Naive thymus-derived CD8-positive, alpha-beta T cell (primary cell): ENCODE data around the gene HDHD3. TPM values are rescaled to one million over a fixed set of nuclear protein-coding genes. Genes with fewer than 3 reads are reported as not detected.

Experiments used
- ATAC-seq, 2 donors: fragments of 150-1000 bp; cut with Tn5 transposase in 1 of 2; sonication (Bioruptor Pico), chemical (Tn5 transposase) in 1 of 2; 1 replicate in 1 of 2; 2 replicates in 1 of 2; pipeline ENCODE4 v1.10.0; 2021; ENCODE audit warnings: mild to moderate bottlenecking in 2 of 2, moderate library complexity in 2 of 2
- POLR2A ChIA-PET: fragments of 350-600 bp; sonication (Branson Sonifier 250); formaldehyde crosslinking; loops from one replicate; lab custom pipeline; 2021; ENCODE audit warnings: antibody characterized with exemption; lab: Charles Lee
- DNase-seq, 10 donors: peaks; one replicate each; pipeline versions ENCODE4 v3.0.0 to v3.0.0-alpha.2; 2020 to 2022
- H3K27ac Mint-ChIP-seq, 10 donors: one replicate each; pipeline ENCODE4 v1.8.0; 2020 to 2022; ENCODE audit warnings: mild to moderate bottlenecking in 10 of 10, mixed read lengths in 10 of 10, moderate library complexity in 4 of 10, inconsistent platforms in 1 of 10
- H3K27me3 Mint-ChIP-seq, 5 donors: one replicate each; pipeline ENCODE4 v1.8.0; 2021 to 2022; ENCODE audit warnings: mixed read lengths in 5 of 5
- H3K36me3 Mint-ChIP-seq, 3 donors: one replicate each; pipeline ENCODE4 v1.8.0; 2020 to 2022; ENCODE audit warnings: mixed read lengths in 3 of 3, mild to moderate bottlenecking in 2 of 3, inconsistent platforms in 1 of 3
- H3K4me1 Mint-ChIP-seq, 4 donors: one replicate each; pipeline ENCODE4 v1.8.0; 2021 to 2022; ENCODE audit warnings: mixed read lengths in 4 of 4
- H3K4me3 Mint-ChIP-seq, 10 donors: one replicate each; pipeline ENCODE4 v1.8.0; 2020 to 2022; ENCODE audit warnings: mild to moderate bottlenecking in 10 of 10, mixed read lengths in 10 of 10, moderate library complexity in 6 of 10, inconsistent platforms in 1 of 10
- H3K9me3 Mint-ChIP-seq, 9 donors: one replicate each; pipeline ENCODE4 v1.8.0; 2020 to 2022; ENCODE audit warnings: mixed read lengths in 9 of 9, mild to moderate bottlenecking in 3 of 9, inconsistent platforms in 1 of 9, moderate library complexity in 1 of 9
- polyA plus RNA-seq, 3 donors: library from polyadenylated mRNA; unstranded; fragments of 300-500 nt; fragmentation: Illumina TruSeq; gene quantifications; one replicate each; pipeline ENCODE4 v1.2.3, GENCODE V29; 2021
- total RNA-seq, 8 experiments: library from RNA in 2 of 8; stranded (reverse) in 2 of 8; gene quantifications; one replicate each; pipeline ENCODE4 v1.2.3 and lab custom pipeline; 2021 to 2026

Gene HDHD3
- total and polyA plus RNA-seq, 5 experiments from 2014 or later, result 24.1 to 45.2 (median 26.5) TPM

- Mint-ChIP-seq H3K36me3 (no peaks in the 10 kb centered on the region), H3K9me3 (no peaks in the 10 kb centered on the region), H3K27ac (peak overlapping the region; percentile 18 to 87 (median 65)), H3K27me3 (peaks cover 0 to 9% (median 0%) of the 10 kb centered on the region in 5 donors), H3K4me3 (peak overlapping the region; percentile 2 to 95 (median 74)), H3K4me1 (peaks cover 16 to 48% (median 31%) of the 10 kb centered on the region in 4 donors)
- ATAC-seq (peak; percentile 23 to 34), DNase-seq (peak in 3 of 10 donors; percentile 29 to 46 (median 34))
- POLR2A ChIA-PET, result interaction anchor here (1.5 to 2.8 kb wide), 2 partner anchors 8 to 35 kb away, joined by 6 to 23 read pairs; partner anchors contain the start of genes BSPRY and HDHD3
Observed at GRCh38 chr9:113341712-113342410, 34.9 kb downstream of the HDHD3 start.

GRCh38 chr9:113340011-113340699, 36.6 kb downstream of the HDHD3 start, which contains the start of gene WDR31:
WDR31 (minus strand) TSS chr9:113340275; CDS start chr9:113332022, 8,253 bp downstream.
- Mint-ChIP-seq H3K27ac (peak within 1 kb of the TSS; percentile 9 to 91 (median 69)), H3K4me1 (peaks cover 16 to 48% (median 31%) of the 10 kb centered on the region in 4 donors)
- ATAC-seq, result peak; percentile 89 to 93

GRCh38 chr9:113337714-113338113, 39.1 kb downstream of the HDHD3 start:
- no peaks in the 10 kb centered on the region for H3K36me3 Mint-ChIP-seq
- DNase-seq (no peak), ATAC-seq (no peak)
- no peaks in the 10 kb centered on the region for H3K9me3 Mint-ChIP-seq
- H3K4me1 Mint-ChIP-seq, result peaks cover 12 to 36% (median 26%) of the 10 kb centered on the region in 4 donors
- H3K27ac Mint-ChIP-seq, result no peak overlapping the region
- POLR2A ChIA-PET, result interaction anchor here (0.7 to 1.1 kb wide), 2 partner anchors 27 to 72 kb away, joined by 4 to 5 read pairs; partner anchors contain the start of gene POLE3
- H3K4me3 Mint-ChIP-seq, result no peak overlapping the region
- H3K27me3 Mint-ChIP-seq, result peaks cover 0 to 9% (median 0%) of the 10 kb centered on the region in 5 donors

More at GRCh38 chr9:113340011-113340699, 36.6 kb downstream of the HDHD3 start, which contains the start of gene WDR31:
- POLR2A ChIA-PET, result interaction anchor here (0.7 to 2.8 kb wide), 9 partner anchors 9 to 202 kb away, joined by 3 to 23 read pairs (median 5); partner anchors contain the start of genes ALAD, BSPRY, C9orf43 and CDC26
- Mint-ChIP-seq H3K4me3 (peak within 1 kb of the TSS; percentile 66 to 95 (median 88)), H3K9me3 (no peaks in the 10 kb centered on the region), H3K27me3 (peaks cover 0 to 9% (median 0%) of the 10 kb centered on the region in 5 donors), H3K36me3 (no peaks in the 10 kb centered on the region)
- peak; percentile 57 to 79 (median 72) for DNase-seq

GRCh38 chr9:113331780-113332179, 45.0 kb downstream of the HDHD3 start:
- no peak for ATAC-seq
- Mint-ChIP-seq H3K36me3 (no peaks in the 10 kb centered on the region), H3K9me3 (no peaks in the 10 kb centered on the region), H3K4me3 (no peak overlapping the region), H3K4me1 (no peaks in the 10 kb centered on the region), H3K27me3 (no peaks in the 10 kb centered on the region), H3K27ac (no peak overlapping the region)
- DNase-seq, result no peak
- POLR2A ChIA-PET, result no interaction called here

GRCh38 chr9:113328045-113328782, 48.6 kb downstream of the HDHD3 start:
- POLR2A ChIA-PET, result interaction anchor here (1.1 kb wide), 1 partner anchor 20 kb away, joined by 3 read pairs; no protein-coding TSS in a partner anchor
- Mint-ChIP-seq H3K36me3 (no peaks in the 10 kb centered on the region), H3K9me3 (no peaks in the 10 kb centered on the region), H3K4me1 (no peaks in the 10 kb centered on the region), H3K27me3 (no peaks in the 10 kb centered on the region), H3K27ac (peak overlapping the region in 1 of 10 donors; percentile 1), H3K4me3 (no peak overlapping the region)
- DNase-seq, result no peak
- ATAC-seq, result no peak

GRCh38 chr9:113326230-113326629, 50.6 kb downstream of the HDHD3 start:
- H3K36me3 Mint-ChIP-seq, result no peaks in the 10 kb centered on the region
- no peaks in the 10 kb centered on the region for H3K4me1 Mint-ChIP-seq
- DNase-seq (no peak), ATAC-seq (no peak)
- POLR2A ChIA-PET, result no interaction called here
- no peak overlapping the region for H3K27ac Mint-ChIP-seq
- no peaks in the 10 kb centered on the region for H3K27me3 Mint-ChIP-seq
- H3K9me3 Mint-ChIP-seq, result no peaks in the 10 kb centered on the region
- H3K4me3 Mint-ChIP-seq, result no peak overlapping the region

Other genes starting within 250 kb of the HDHD3 start
- gene SLC31A2, start 226.0 kb downstream of the HDHD3 start, total RNA-seq, result 1 to 10 TPM; 3.9 to 4.8 TPM
- 1 to 10 TPM; 2.1 to 3.5 (median 3.0) TPM for gene SLC31A2, start 226.0 kb downstream of the HDHD3 start, polyA plus RNA-seq
- gene FKBP15, start 155.7 kb downstream of the HDHD3 start, total RNA-seq, result 10 to 100 TPM; 31.3 to 33.5 TPM
- gene FKBP15, start 155.7 kb downstream of the HDHD3 start, polyA plus RNA-seq, result 10 to 100 TPM in 1 of 3 donors, 1 to 10 TPM in 2; 7.2 to 14.4 (median 8.8) TPM
- gene SLC31A1, start 155.4 kb downstream of the HDHD3 start, total RNA-seq, result 1 to 10 TPM; 3.7 to 4.4 TPM
- 1 to 10 TPM; 2.0 to 4.7 (median 2.2) TPM for gene SLC31A1, start 155.4 kb downstream of the HDHD3 start, polyA plus RNA-seq
- 10 to 100 TPM; 33.0 to 37.4 TPM for gene CDC26, start 101.4 kb downstream of the HDHD3 start, total RNA-seq
- 100 to 1,000 TPM; 148 to 193 (median 173) TPM for gene CDC26, start 101.4 kb downstream of the HDHD3 start, polyA plus RNA-seq
- gene PRPF4, start 101.3 kb downstream of the HDHD3 start, total RNA-seq, result 10 to 100 TPM; 16.6 to 17.2 TPM
- gene PRPF4, start 101.3 kb downstream of the HDHD3 start, polyA plus RNA-seq, result 10 to 100 TPM; 21.7 to 24.0 (median 23.0) TPM
- under 1 TPM in 1 of 2 experiments, not detected in 1; 0.23 TPM for gene RNF183, start 73.6 kb downstream of the HDHD3 start, total RNA-seq
- gene RNF183, start 73.6 kb downstream of the HDHD3 start, polyA plus RNA-seq, result not detected
- 1 to 10 TPM in 1 of 2 experiments, under 1 TPM in 1; 0.96 to 1.2 TPM for gene WDR31, start 36.7 kb downstream of the HDHD3 start, total RNA-seq
- gene WDR31, start 36.7 kb downstream of the HDHD3 start, polyA plus RNA-seq, result under 1 TPM; 0.21 to 0.62 (median 0.43) TPM
- under 1 TPM in 1 of 2 experiments, not detected in 1; 0.36 TPM for gene BSPRY, start 27.4 kb downstream of the HDHD3 start, total RNA-seq
- gene BSPRY, start 27.4 kb downstream of the HDHD3 start, polyA plus RNA-seq, result 1 to 10 TPM in 2 of 3 donors, under 1 TPM in 1; 0.52 to 1.3 (median 1.2) TPM
- gene ALAD, start 24.3 kb upstream of the HDHD3 start, total RNA-seq, result 10 to 100 TPM; 45.7 to 47.1 TPM
- gene ALAD, start 24.3 kb upstream of the HDHD3 start, polyA plus RNA-seq, result 10 to 100 TPM; 19.2 to 29.4 (median 21.2) TPM
- 10 to 100 TPM; 59.5 to 64.2 TPM for gene POLE3, start 33.7 kb upstream of the HDHD3 start, total RNA-seq
- gene POLE3, start 33.7 kb upstream of the HDHD3 start, polyA plus RNA-seq, result 100 to 1,000 TPM; 116 to 138 (median 125) TPM
- 1 to 10 TPM; 1.1 to 1.2 TPM for gene C9orf43, start 33.8 kb upstream of the HDHD3 start, total RNA-seq
- under 1 TPM in 2 of 3 donors, not detected in 1; 0.55 to 0.81 TPM for gene C9orf43, start 33.8 kb upstream of the HDHD3 start, polyA plus RNA-seq
- gene RGS3, start 86.7 kb upstream of the HDHD3 start, total RNA-seq, result 10 to 100 TPM; 27.8 to 29.5 TPM
- 10 to 100 TPM; 17.9 to 33.4 (median 26.1) TPM for gene RGS3, start 86.7 kb upstream of the HDHD3 start, polyA plus RNA-seq